Testis (tissue), 3 donors: Measurements from ENCODE around the gene CD1B. TPM values are rescaled to one million over a fixed set of nuclear protein-coding genes. Genes with fewer than 3 reads are reported as not detected.

ENCODE experiments used
- DNase-seq: peaks from one replicate; pipeline ENCODE4 v3.0.0-alpha.2; 2019
- H3K27ac ChIP-seq, 2 donors: fragments of 200-600 bp; sonication (generic); one replicate each; pipeline ENCODE4 v1.5.1; 2019
- H3K27me3 ChIP-seq: fragments of 200-600 bp; sonication (generic); one replicate; pipeline ENCODE4 v1.5.1; 2019
- H3K36me3 ChIP-seq: fragments of 200-600 bp; sonication (generic); one replicate; pipeline ENCODE4 v1.5.1; 2017; ENCODE audit warnings: low read depth; ENCODE audit errors: missing control alignments
- H3K4me1 ChIP-seq: fragments of 200-600 bp; sonication (generic); one replicate; pipeline ENCODE4 v1.5.1; 2019
- H3K4me3 ChIP-seq, 2 donors: fragments of 200-600 bp; sonication (generic); one replicate each; pipeline ENCODE4 v1.5.1; 2017 to 2019
- H3K9me3 ChIP-seq: fragments of 200-600 bp; sonication (generic); one replicate; pipeline ENCODE4 v1.5.1; 2017
- POLR2A ChIP-seq: fragments of 450-650 bp; IDR thresholded peaks from one replicate; pipeline ENCODE4 v1.6.1; 2017; ENCODE audit warnings: antibody characterized with exemption, mild to moderate bottlenecking, moderate library complexity
- WGBS, 2 donors: methylation state at CpG; one replicate each; pipeline ENCODE4 v1.1.5; 2018; 5-methylcytosine and 5-hydroxymethylcytosine counted together
- intact Hi-C: fragments of 100-400 bp; cut with DNase I; formaldehyde crosslinking; loops from one replicate; pipeline ENCODE4 v1.15.1; 2023; ENCODE audit warnings: low total_unique reads
- polyA plus RNA-seq: library from polyadenylated mRNA; stranded (reverse); fragments of 350-450 nt; fragmentation: Illumina TruSeq; extraction: RNeasy Lipid Tissue Mini Kit (QIAGEN cat#74804); gene quantifications from one replicate; pipeline ENCODE4 v1.2.3, GENCODE V29; 2014; ENCODE audit warnings: low read depth, low replicate concordance; ENCODE audit not compliant: insufficient read depth
- total RNA-seq, 2 donors: library from RNA; depleted of rRNA; stranded (reverse); fragments of >200 nt; gene quantifications; one replicate each; pipeline ENCODE4 v1.2.3, GENCODE V29; 2016
- TF ChIP-seq, protein P1 (sequence below), 3 experiments: fragments of 450-650 bp in 2 of 3; fragments of 200-600 bp in 1 of 3; sonication (generic) in 1 of 3; IDR thresholded peaks; one replicate each; pipeline ENCODE4 v1.5.1; 2016 to 2019; ENCODE audit warnings: antibody characterized with exemption in 3 of 3, mild to moderate bottlenecking in 2 of 3, moderate library complexity in 1 of 3

Gene CD1B
- total and polyA plus RNA-seq, 3 donors from 2014 or later, result 0.30 TPM; not detected in 2

DNA sequence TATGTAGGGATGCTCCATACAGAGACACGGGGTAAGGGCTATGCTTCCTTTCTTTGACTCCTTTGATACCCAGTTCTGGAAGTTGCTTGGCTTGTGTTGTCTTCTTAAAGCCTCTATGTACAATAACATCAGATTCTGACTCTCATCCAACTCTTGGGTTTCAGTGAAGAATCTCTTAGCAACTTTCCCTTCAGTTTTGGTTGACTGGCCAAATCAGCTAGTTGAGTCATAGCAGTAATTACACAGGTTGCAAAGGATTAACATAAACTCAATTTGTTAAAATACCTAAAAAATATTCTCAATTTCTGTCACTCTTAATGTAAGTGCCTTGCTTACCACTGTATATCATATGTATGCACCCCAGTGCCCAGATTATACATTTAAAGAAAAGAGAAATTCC is 31.6 kb upstream of the CD1B start:
- no peak for DNase-seq
- intact Hi-C loops, result no loop called here
- H3K4me1 ChIP-seq, result no peaks in the 10 kb centered on the region
- no peak overlapping the region for H3K27ac ChIP-seq
- H3K36me3 ChIP-seq, result no peaks in the 10 kb centered on the region
- H3K27me3 ChIP-seq, result no peaks in the 10 kb centered on the region
- TF ChIP-seq, protein P1, sequence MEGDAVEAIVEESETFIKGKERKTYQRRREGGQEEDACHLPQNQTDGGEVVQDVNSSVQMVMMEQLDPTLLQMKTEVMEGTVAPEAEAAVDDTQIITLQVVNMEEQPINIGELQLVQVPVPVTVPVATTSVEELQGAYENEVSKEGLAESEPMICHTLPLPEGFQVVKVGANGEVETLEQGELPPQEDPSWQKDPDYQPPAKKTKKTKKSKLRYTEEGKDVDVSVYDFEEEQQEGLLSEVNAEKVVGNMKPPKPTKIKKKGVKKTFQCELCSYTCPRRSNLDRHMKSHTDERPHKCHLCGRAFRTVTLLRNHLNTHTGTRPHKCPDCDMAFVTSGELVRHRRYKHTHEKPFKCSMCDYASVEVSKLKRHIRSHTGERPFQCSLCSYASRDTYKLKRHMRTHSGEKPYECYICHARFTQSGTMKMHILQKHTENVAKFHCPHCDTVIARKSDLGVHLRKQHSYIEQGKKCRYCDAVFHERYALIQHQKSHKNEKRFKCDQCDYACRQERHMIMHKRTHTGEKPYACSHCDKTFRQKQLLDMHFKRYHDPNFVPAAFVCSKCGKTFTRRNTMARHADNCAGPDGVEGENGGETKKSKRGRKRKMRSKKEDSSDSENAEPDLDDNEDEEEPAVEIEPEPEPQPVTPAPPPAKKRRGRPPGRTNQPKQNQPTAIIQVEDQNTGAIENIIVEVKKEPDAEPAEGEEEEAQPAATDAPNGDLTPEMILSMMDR (IDR thresholded peaks at IDR 0.05), result no peak
- no peak for TF ChIP-seq POLR2A
- WGBS, 2 donors, result 93 to 94% methylated on average over 1 of the region's 1 CpG
- H3K4me3 ChIP-seq, result no peak overlapping the region
- no peaks in the 10 kb centered on the region for H3K9me3 ChIP-seq

DNA sequence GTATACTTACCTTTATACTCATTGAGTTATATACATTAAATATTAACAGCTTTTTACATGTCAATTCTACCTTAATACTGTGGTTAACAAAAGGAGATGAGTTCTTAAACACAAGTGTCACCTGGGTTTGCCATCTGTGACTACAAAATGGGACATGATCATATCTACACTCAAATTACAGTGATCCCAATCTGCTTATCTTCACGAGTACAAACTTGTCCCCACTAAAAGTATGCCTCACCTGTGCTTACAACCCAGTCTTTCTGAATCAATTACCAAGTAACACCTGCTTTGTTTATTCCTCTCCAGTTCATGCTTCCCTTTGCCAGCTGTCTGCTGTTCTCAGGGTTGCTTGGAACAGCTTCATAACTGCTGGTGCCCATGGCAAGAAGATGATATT is 31.2 kb upstream of the CD1B start:
- H3K27ac ChIP-seq, result no peak overlapping the region
- no peak for DNase-seq
- H3K4me3 ChIP-seq, result no peak overlapping the region
- H3K9me3 ChIP-seq, result no peaks in the 10 kb centered on the region
- no peaks in the 10 kb centered on the region for H3K27me3 ChIP-seq
- no peaks in the 10 kb centered on the region for H3K4me1 ChIP-seq
- intact Hi-C loops, result no loop called here
- no peak for TF ChIP-seq POLR2A
- TF ChIP-seq, protein P1 (IDR thresholded peaks at IDR 0.05), result no peak
- WGBS, 2 donors, result 73 to 76% methylated on average over 1 of the region's 1 CpG
- H3K36me3 ChIP-seq, result no peaks in the 10 kb centered on the region

GRCh38 chr1:158357441-158357840 is 26.1 kb upstream of the CD1B start:
- H3K27ac ChIP-seq, result no peak overlapping the region
- H3K9me3 ChIP-seq, result no peaks in the 10 kb centered on the region
- H3K4me3 ChIP-seq, result no peak overlapping the region
- TF ChIP-seq, protein P1 (IDR thresholded peaks at IDR 0.05), result no peak
- TF ChIP-seq POLR2A, result no peak
- WGBS, 2 donors, result 74 to 85% methylated on average over 1 of the region's 1 CpG
- H3K4me1 ChIP-seq, result no peaks in the 10 kb centered on the region
- H3K36me3 ChIP-seq, result no peaks in the 10 kb centered on the region
- no peak for DNase-seq
- intact Hi-C loops, result no loop called here
- no peaks in the 10 kb centered on the region for H3K27me3 ChIP-seq

- intact Hi-C loops, result no loop called here
- Histone ChIP-seq H3K4me3 (no peak overlapping the region), H3K9me3 (no peaks in the 10 kb centered on the region), H3K27me3 (no peaks in the 10 kb centered on the region), H3K27ac (no peak overlapping the region), H3K4me1 (no peaks in the 10 kb centered on the region), H3K36me3 (no peaks in the 10 kb centered on the region)
- TF ChIP-seq POLR2A, result no peak
- TF ChIP-seq, protein P1 (IDR thresholded peaks at IDR 0.05), result no peak
- WGBS, 2 donors, result 85 to 92% methylated on average over 3 of the region's 3 CpGs
- no peak for DNase-seq
These were observed 25.3 kb upstream of the CD1B start for GRCh38 chr1:158356616-158357015.

DNA sequence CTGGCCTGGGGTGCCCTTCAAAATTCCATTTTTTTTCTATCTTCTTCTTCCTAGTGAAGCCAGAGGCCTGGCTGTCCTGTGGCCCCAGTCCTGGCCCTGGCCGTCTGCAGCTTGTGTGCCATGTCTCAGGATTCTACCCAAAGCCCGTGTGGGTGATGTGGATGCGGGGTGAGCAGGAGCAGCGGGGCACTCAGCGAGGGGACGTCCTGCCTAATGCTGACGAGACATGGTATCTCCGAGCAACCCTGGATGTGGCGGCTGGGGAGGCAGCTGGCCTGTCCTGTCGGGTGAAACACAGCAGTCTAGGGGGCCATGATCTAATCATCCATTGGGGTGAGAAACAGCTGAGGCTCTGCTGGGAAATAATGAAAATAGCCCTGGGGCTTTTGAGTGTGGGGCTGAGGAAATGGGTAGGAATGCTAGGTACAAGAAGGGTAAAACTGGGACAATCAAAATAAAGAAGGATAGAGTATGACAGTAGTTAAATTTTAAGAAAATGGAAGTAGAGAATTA is 24.5 kb upstream of the CD1B start:
- TF ChIP-seq POLR2A, result no peak
- TF ChIP-seq, protein P1 (IDR thresholded peaks at IDR 0.05), result no peak
- Histone ChIP-seq H3K9me3 (no peaks in the 10 kb centered on the region), H3K4me1 (no peaks in the 10 kb centered on the region), H3K27ac (no peak overlapping the region), H3K36me3 (no peaks in the 10 kb centered on the region), H3K27me3 (no peaks in the 10 kb centered on the region), H3K4me3 (no peak overlapping the region)
- WGBS, 2 donors, result 91 to 95% methylated on average over 10 of the region's 10 CpGs
- no peak for DNase-seq
- intact Hi-C loops, result no loop called here
